Astrocyte (in vitro differentiated cells and primary cell): ENCODE data around the gene IL13RA2. TPM values are rescaled to one million over a fixed set of nuclear protein-coding genes. Genes with fewer than 3 reads are reported as not detected.

Experiments
- DNase-seq: peaks from one replicate; pipeline ENCODE4 v3.0.0-alpha.2; 2010; ENCODE audit warnings: low read depth
- FAIRE-seq: peaks from 2 replicates; lab custom pipeline; 2011; peaks lifted over from hg19 to GRCh38; lab: Jason Lieb, UNC
- H2AFZ ChIP-seq: 2 replicates; pipeline ENCODE4 v1.6.0; 2012; ENCODE audit warnings: low read depth, low read length, inconsistent platforms
- H3K27ac ChIP-seq: 2 replicates; pipeline ENCODE4 v1.5.1; 2011; ENCODE audit warnings: low read depth, low read length, inconsistent platforms
- H3K27me3 ChIP-seq: 2 replicates; pipeline ENCODE4 v1.6.0; 2011; ENCODE audit warnings: low read length, inconsistent platforms; ENCODE audit not compliant: insufficient read depth
- H3K36me3 ChIP-seq: 2 replicates; pipeline ENCODE4 v1.5.1; 2011; ENCODE audit warnings: low read length, inconsistent platforms; ENCODE audit not compliant: insufficient read depth
- H3K4me1 ChIP-seq: 2 replicates; pipeline ENCODE4 v1.5.1; 2011; ENCODE audit warnings: low read length, inconsistent platforms; ENCODE audit not compliant: insufficient read depth
- H3K4me2 ChIP-seq: 2 replicates; pipeline ENCODE4 v1.6.0; 2012; ENCODE audit warnings: low read length, inconsistent platforms
- H3K4me3 ChIP-seq: 2 replicates; pipeline ENCODE4 v1.5.1; 2011; ENCODE audit warnings: low read depth, mild to moderate bottlenecking, low read length, inconsistent platforms; ENCODE audit not compliant: insufficient read depth
- H3K79me2 ChIP-seq: 2 replicates; pipeline ENCODE4 v1.6.0; 2012; ENCODE audit warnings: mild to moderate bottlenecking, low read length, inconsistent platforms; ENCODE audit not compliant: insufficient read depth
- H3K9ac ChIP-seq: 2 replicates; pipeline ENCODE4 v1.6.0; 2012; ENCODE audit warnings: mild to moderate bottlenecking, low read length, inconsistent platforms
- H3K9me3 ChIP-seq: 2 replicates; pipeline ENCODE4 v1.5.1; 2012; ENCODE audit warnings: low read depth, mild to moderate bottlenecking, low read length, inconsistent platforms; ENCODE audit not compliant: insufficient read depth
- H4K20me1 ChIP-seq: 2 replicates; pipeline ENCODE4 v1.6.0; 2012; ENCODE audit warnings: low read length, inconsistent platforms; ENCODE audit not compliant: insufficient read depth
- H3K27ac Mint-ChIP-seq: one replicate; pipeline ENCODE4 v1.8.0; 2021; ENCODE audit warnings: mild to moderate bottlenecking, mixed read lengths; ENCODE audit not compliant: unreplicated experiment
- H3K27me3 Mint-ChIP-seq: one replicate; pipeline ENCODE4 v1.8.0; 2021; ENCODE audit warnings: low read depth, mixed read lengths; ENCODE audit not compliant: unreplicated experiment
- H3K36me3 Mint-ChIP-seq: one replicate; pipeline ENCODE4 v1.8.0; 2021; ENCODE audit warnings: low read depth, mixed read lengths; ENCODE audit not compliant: unreplicated experiment
- H3K4me1 Mint-ChIP-seq: one replicate; pipeline ENCODE4 v1.8.0; 2021; ENCODE audit warnings: low read depth, mixed read lengths; ENCODE audit not compliant: unreplicated experiment
- H3K4me3 Mint-ChIP-seq: one replicate; pipeline ENCODE4 v1.8.0; 2021; ENCODE audit warnings: mild to moderate bottlenecking, moderate library complexity, mixed read lengths; ENCODE audit not compliant: unreplicated experiment
- H3K9me3 Mint-ChIP-seq: one replicate; pipeline ENCODE4 v1.8.0; 2021; ENCODE audit warnings: mild to moderate bottlenecking, mixed read lengths; ENCODE audit not compliant: unreplicated experiment
- CTCF ChIP-seq: IDR thresholded peaks from 2 replicates; pipeline ENCODE4 v1.5.1; 2011; ENCODE audit warnings: low read depth, mild to moderate bottlenecking, inconsistent platforms, low read length, moderate library complexity; ENCODE audit not compliant: insufficient read depth
- EZH2 ChIP-seq: IDR thresholded peaks from 2 replicates; pipeline ENCODE4 v1.6.1; 2012; ENCODE audit warnings: mild to moderate bottlenecking, low read length, inconsistent platforms; ENCODE audit not compliant: insufficient read depth
- total RNA-seq: library from RNA; stranded (reverse); gene quantifications from 2 replicates; pipeline ENCODE4 v1.2.1, GENCODE V29; 2021

IL13RA2 gene
- total RNA-seq, 1 donor from 2014 or later: not detected

GRCh38 chrX:115058276-115058675, 40.9 kb upstream of the IL13RA2 start:
- no peaks in the 10 kb centered on the region for H3K9me3 Mint-ChIP-seq
- no peaks in the 10 kb centered on the region for H3K9me3 ChIP-seq
- DNase-seq: peak; percentile 87

GRCh38 chrX:115054876-115055275, 37.5 kb upstream of the IL13RA2 start:
- FAIRE-seq (peak; percentile 98), DNase-seq (no peak)
- no peaks in the 10 kb centered on the region for H3K36me3 ChIP-seq
- H3K27ac ChIP-seq: no peak overlapping the region
- no peaks in the 10 kb centered on the region for H3K9me3 ChIP-seq
- H3K4me2 ChIP-seq: no peak overlapping the region
- Mint-ChIP-seq H3K4me3 (no peak overlapping the region), H3K9me3 (no peaks in the 10 kb centered on the region), H3K36me3 (no peaks in the 10 kb centered on the region), H3K27me3 (no peaks in the 10 kb centered on the region), H3K27ac (no peak overlapping the region), H3K4me1 (no peaks in the 10 kb centered on the region)
- H4K20me1 ChIP-seq: no peaks in the 10 kb centered on the region
- no peak overlapping the region for H3K9ac ChIP-seq
- H3K79me2 ChIP-seq: no peaks in the 10 kb centered on the region
- peaks cover 4% of the 10 kb centered on the region for H3K4me1 ChIP-seq
- H2AFZ ChIP-seq: no peak overlapping the region
- no peaks in the 10 kb centered on the region for H3K27me3 ChIP-seq
- TF ChIP-seq EZH2: no peak
- no peak for TF ChIP-seq CTCF
- H3K4me3 ChIP-seq: no peak overlapping the region

More at GRCh38 chrX:115058276-115058675, 40.9 kb upstream of the IL13RA2 start:
- peak overlapping the region; percentile 60 for H3K4me2 ChIP-seq
- H3K4me1 ChIP-seq: peaks cover 4% of the 10 kb centered on the region
- no peak overlapping the region for H3K27ac Mint-ChIP-seq
- TF ChIP-seq EZH2 (no peak), CTCF (no peak)
- H3K4me3 ChIP-seq: no peak overlapping the region
- no peaks in the 10 kb centered on the region for H4K20me1 ChIP-seq
- H3K4me1 Mint-ChIP-seq: no peaks in the 10 kb centered on the region
- H3K27ac ChIP-seq: no peak overlapping the region
- H3K79me2 ChIP-seq: no peaks in the 10 kb centered on the region
- no peaks in the 10 kb centered on the region for H3K36me3 Mint-ChIP-seq
- no peak overlapping the region for H3K4me3 Mint-ChIP-seq
- FAIRE-seq: peak; percentile 98
- H3K27me3 ChIP-seq: no peaks in the 10 kb centered on the region
- no peaks in the 10 kb centered on the region for H3K27me3 Mint-ChIP-seq
- no peak overlapping the region for H2AFZ ChIP-seq
- no peak overlapping the region for H3K9ac ChIP-seq
- H3K36me3 ChIP-seq: no peaks in the 10 kb centered on the region

GRCh38 chrX:115053223-115053622, 35.8 kb upstream of the IL13RA2 start:
- H3K27ac Mint-ChIP-seq: no peak overlapping the region
- Histone ChIP-seq H3K4me1 (no peaks in the 10 kb centered on the region), H3K79me2 (no peaks in the 10 kb centered on the region), H3K4me3 (no peak overlapping the region), H3K36me3 (no peaks in the 10 kb centered on the region), H3K9ac (no peak overlapping the region), H3K27ac (no peak overlapping the region), H3K27me3 (no peaks in the 10 kb centered on the region), H3K4me2 (no peak overlapping the region), H2AFZ (no peak overlapping the region), H3K9me3 (no peaks in the 10 kb centered on the region), H4K20me1 (no peaks in the 10 kb centered on the region)
- H3K27me3 Mint-ChIP-seq: no peaks in the 10 kb centered on the region
- no peak for DNase-seq
- no peaks in the 10 kb centered on the region for H3K36me3 Mint-ChIP-seq
- peak; percentile 83 for FAIRE-seq
- no peaks in the 10 kb centered on the region for H3K9me3 Mint-ChIP-seq
- no peak for TF ChIP-seq EZH2
- TF ChIP-seq CTCF: no peak
- no peak overlapping the region for H3K4me3 Mint-ChIP-seq
- H3K4me1 Mint-ChIP-seq: no peaks in the 10 kb centered on the region
